Left renal pelvis (tissue), 4 donors: Measurements from ENCODE around the gene NOCT. TPM values are rescaled to one million over a fixed set of nuclear protein-coding genes. Genes with fewer than 3 reads are reported as not detected.
"Not testable (repeated sequence)": the region's sequence is repeated elsewhere in the genome, so short reads cannot be mapped to it uniquely, and the experiment has no call there.

Experiments used
- DNase-seq, 4 donors: peaks; one replicate each; pipeline ENCODE4 v3.0.0-alpha.2; 2013; ENCODE audit warnings: low read depth in 4 of 4, low spot score in 3 of 4
- polyA plus RNA-seq, 4 donors: library from polyadenylated mRNA; unstranded; fragments of 120-200 nt; gene quantifications; one replicate each; pipeline ENCODE4 v1.2.1, GENCODE V29; 2013; ENCODE audit not compliant: insufficient read length in 4 of 4

The NOCT gene
- polyA plus RNA-seq, 4 donors: 4.1 to 7.9 (median 5.9) TPM

DNA sequence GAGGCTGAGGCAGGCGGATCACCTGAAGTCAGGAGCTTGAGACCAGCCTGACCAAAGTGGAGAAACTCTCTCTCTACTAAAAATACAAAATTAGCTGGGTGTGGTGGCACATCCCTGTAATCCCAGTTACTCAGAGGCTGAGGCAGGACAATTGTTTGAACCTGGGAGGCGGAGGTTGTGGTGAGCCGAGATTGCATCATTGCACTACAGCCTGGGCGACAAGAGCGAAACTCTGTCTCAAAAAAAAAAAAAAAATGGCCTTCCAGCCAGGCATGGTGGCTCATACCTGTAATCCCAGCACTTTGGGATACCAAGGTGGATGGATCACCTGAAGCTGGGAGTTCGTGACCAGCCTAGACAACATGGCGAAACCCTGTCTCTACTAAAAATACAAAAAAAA lies 7.3 kb upstream of the NOCT start:
- not testable (repeated sequence) for DNase-seq

DNA sequence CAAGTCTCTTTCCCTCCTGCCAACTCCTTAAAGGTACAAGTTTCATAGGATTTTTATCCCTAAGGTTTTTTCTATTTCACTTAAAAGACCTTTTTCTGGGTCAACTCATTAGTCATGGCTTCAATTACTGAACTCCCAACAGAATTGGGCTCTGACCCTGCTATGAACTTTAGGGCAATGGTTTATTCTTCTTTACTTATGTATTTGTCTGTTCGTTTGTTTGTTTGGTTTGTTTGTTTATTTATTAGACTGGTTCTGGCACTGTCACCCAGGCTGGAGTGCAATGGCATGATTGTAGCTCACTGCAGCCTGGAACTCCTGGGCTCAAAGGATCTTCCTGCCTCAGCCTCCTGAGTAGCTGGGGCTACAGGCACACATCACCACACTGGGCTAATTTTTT lies 5.9 kb upstream of the NOCT start:
- no peak for DNase-seq

DNA sequence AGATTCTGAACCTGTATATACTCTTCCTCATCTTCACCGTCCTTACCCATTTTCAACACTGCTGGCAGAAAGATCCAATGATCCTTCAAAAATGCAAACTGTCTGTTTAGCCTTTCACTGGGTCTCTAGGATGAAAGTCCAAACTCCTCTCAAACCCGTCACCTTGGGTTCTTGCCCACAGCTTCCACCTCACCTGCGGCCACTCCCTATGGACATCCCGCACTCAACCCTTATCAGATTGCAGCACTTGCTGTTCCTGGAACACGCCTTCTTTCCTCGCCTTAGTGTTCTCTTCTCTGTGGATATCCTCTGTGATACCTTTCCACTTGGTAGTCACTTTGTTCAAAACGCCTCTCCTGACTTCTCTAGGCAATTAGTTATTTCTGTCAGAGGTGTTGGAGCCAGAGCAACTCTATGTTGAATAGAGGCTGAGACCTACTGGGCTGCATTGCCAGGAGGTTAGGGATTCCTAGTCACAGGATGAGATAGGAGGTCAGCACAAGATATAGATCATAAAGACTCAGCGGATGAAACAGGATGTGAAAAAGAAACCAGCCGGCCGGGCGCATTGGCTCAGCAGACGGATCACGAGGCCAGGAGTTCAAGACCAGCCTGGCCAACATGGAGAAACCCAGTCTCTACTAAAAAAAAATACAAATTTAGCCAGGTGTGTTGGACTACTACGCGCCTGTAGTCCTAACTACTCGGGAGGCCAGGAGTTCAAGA lies 4.2 kb upstream of the NOCT start:
- no peak for DNase-seq

DNA sequence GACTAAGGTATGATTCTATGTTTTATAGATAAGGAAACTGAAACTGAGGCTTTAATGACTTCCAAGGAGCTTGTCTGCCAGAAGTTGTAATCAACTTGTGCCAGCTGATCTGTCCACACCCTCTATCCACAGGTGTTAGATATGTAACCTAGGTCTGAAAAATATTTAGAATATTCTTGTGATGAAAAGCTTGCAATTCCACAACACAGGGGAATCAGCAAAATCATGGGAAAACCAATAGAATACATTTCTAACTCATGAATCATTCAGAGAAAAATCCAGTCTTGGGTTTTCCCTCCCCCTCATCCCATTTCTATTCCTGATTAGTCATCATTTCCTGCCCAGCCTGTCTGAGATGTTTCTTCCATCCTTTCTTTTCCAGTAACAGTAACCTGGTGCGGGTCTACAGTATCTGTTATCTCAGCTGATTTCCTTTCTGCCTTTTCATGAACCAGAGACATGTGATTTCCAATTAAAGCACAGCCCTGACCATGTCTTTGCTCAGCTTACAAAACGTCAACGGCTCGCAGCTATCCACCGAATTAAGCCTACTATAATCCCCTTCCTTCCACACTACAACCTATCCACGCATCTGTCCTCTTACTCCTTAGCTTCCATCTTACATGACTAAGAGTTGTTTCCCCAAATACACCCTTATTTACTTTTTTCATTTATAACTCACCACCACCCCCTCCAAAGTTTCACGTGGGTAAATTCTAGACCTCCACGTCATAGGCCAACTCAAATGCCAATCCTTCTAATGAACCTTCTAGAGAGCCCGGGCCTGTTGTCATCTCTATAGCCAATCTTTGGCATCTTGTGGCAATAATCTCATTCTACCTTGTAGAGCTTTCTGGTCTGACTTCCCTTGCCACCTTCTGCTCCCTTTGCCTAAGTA lies 961 bp upstream of the NOCT start:
- DNase-seq: no peak

DNA sequence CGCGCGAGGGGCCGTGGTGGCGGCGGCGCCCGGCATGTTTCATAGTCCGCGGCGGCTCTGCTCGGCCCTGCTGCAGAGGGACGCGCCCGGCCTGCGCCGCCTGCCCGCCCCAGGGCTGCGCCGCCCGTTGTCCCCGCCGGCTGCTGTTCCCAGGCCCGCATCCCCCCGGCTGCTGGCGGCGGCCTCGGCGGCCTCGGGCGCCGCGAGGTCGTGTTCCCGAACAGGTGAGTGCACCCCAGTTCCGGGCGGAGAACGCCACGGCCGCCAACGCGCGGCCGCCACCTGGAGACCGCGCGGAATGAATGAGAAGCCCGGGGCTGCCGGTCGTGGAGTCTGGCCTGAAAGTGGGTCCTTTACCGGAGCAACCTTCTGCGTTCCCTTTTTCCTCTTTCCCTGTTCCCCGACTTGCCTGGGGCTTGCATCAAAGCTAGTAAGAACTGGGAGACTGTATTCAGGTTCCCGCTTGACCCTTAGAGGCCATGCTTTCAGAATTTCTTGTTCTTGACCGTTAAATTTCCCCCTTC lies 429 bp downstream of the NOCT start:
- no peak for DNase-seq

DNA sequence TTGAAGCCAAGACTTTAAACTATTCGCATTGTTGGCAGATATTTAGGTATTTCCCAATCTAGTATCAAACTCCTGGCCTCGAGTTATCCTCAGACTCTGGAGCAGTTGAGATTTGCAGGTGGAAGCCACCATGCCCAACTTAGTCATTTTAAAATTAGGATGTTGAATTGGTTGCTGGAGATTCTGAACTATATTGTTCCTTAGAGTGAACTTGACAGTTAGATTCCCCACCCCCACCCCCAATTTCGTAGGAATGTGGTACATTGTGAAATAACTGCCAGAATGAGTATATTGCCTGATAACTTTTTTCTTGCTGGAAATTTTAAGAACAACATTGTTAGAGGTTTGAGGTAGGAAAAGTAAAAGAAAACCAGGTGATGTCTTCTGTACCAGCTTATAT lies 2.3 kb downstream of the NOCT start:
- no peak for DNase-seq

DNA sequence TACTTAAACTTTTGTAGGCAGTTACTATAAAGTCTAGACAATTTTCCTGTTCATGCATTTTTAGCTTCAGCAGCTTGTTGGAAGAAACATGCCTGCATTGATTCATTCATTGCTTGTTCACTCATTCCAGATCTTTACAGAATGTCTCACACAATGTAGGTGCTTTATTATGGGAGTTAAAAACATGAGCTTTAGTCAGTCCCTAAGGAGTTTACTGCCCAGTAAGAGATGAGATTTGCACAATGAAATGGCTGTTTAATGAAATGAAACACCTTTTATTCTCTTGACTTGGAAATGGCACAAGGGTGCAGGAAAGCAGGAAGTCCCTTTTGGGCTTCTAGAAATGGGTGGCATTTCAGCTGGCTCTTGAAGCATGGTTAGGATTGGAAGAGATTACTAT lies 2.9 kb downstream of the NOCT start:
- DNase-seq: no peak

DNA sequence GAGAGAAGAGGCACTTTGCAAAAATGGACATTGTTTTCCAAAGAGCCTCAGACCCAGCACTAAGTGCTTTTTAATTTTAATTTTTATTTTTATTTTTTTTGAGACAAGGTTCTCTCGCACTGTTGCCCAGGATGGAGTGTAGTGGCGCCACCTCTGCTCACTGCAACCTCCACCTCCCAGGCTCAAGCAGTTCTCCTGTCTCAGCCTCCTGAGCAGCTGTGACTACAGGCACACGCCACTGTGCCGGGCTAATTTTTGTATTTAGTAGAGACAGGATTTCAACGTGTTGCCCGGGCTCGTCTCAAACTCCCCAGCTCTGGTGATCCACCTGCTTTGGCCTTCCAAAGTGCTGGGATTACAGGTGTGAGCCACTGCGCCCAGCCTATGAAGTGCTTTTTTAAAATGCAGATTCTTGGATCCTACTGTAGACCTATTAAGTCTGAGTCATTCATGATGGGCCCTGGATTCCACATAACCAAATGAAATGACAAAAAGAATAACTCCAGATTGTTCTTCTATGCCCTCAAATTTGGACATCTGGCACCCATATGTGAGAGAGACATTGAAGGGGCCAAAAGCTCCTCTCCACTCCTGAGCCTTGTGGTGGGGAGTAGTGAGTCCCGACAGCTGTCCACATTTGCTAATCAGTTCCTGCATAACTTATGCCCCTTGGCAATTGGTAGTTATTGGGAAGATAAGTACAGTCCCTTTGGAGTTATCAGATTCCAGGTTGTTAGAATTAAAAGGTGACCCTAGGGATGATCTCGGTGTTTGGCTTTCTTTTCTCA lies 3.6 kb downstream of the NOCT start:
- no peak for DNase-seq

DNA sequence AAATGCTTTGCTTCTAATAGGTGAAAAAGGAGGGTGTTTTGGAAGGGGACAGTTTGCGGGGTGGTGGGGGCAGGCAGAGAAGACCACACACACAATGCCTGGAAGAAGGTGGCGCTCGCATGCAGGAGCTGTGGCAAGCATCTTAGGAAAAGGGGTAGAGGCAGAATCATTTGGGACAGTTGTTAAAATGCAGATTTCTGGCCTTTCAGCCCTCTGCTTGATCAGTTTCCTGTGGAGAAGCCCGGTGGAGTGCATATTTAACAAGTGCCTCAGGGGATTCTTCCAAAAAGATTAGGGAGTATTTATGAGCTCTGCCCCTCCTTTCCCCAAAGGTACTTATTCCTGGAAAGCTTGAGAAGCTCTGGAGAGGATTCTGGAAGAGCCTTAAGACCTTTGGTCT lies 4.8 kb downstream of the NOCT start:
- DNase-seq: no peak

DNA sequence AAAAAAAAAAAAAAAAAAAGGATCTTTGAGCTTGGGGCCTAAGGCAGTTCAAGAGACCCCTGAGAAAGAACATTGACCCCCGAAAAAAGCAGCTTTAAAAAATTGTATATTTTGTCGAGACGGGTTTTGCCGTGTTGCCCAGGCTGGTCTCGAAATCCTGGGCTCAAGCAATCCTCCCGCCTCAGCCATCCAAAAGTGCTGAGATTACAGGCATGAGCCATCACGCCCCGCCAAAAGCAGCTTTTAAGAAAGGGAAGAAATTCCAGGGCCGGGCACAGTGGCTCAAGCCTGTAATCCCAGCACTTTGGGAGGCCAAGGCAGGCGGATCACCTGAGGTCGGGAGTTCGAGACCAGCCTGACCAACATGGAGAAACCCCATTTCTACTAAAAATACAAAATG lies 5.5 kb downstream of the NOCT start:
- DNase-seq: not testable (repeated sequence)

DNA sequence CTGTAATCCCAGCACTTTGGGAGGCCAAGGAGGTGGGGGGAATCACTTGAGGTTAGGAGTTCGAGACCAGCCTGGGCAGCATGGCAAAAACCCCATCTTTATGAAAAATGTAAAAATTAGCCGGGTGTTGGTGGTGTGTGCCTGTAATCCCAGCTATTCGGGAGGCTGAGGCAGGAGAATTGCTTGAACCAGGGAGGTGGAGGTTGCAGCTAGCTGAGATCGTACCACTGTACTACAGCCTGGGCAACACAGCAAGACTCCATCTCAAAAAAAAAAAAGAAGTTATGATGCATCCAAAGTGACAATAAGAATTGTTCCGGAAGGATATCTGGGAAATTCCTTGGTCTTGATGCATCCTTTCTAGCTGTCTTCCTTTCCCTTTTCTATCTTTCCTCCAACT lies 7.3 kb downstream of the NOCT start:
- no peak for DNase-seq

DNA sequence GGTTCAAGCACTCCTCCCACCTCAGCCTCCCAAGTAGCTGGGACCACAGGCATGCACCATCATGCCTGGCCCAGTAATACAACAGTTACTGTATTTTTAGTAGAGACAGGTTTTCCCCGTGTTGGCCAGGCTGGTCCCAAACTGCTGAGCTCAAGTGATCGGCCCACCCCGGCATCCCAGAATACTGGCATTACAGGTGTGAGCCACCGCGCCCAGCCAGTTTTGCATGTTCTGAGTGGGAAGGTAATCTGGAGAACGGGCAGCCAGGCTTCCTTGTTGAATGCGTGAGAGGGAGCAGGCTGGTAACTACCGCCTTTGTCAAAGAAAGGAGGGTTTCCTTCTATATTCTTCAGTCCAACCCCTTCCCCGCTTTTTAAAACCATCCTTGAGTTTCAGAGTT lies 9.1 kb downstream of the NOCT start:
- DNase-seq: no peak

DNA sequence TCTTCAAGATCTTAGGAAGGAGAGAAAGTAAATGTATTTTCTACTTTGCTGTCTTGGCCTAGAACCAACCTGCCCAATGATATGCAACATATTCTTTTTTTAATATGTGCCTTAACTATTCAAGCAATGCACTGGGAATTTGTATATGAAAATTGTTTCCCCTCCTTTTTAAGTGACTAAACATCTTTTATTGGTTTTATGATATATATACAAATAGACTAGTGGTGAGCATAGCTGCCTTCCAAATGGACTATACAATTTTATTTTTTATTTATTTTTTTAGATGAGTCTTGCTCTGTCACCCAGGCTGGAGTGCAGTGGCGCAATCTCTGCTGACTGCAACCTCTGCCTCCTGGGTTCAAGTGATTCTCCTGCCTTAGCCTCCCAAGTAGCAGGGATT lies 10.3 kb downstream of the NOCT start:
- no peak for DNase-seq

DNA sequence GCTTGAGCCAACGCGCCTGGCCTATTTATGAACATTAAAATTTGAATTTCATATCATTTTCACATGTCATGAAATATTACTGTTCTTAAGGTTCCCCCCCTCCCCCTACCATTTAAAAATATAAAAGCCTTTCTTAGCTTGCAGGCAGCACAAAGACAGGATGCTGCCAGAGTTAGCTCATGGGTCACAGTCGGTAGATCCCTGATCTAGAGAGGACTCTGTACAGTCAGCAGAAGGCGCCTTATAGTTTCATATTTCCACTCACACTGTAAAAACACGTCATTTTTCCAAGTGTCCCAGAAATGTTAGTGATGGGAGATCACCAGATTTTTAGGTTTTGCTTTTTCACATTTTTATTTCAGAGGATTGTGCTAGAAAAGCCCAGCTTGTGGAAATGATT lies 12.2 kb downstream of the NOCT start:
- DNase-seq: no peak

DNA sequence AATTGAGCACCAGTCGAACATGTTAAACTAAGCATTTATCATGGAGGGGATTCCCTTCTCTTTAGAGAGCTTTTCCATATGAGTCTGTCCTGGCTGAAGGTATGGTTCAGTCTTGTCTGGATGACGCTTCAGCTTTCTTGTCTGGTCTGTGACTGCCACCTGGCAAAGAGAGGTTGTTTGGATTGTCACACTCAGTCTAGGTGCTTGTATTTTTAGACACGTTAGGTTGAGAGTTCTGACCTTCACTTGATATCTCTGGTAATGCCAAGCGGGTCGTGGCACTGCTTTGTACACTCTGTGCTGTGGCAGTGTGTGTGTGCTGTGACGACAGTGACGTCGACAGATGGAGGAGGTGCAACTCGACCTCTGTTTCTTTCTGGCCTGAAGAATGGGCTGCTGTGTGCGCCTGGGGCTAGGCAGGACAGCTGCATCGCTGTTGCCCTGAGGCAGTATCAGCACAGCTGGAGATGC lies 12.6 kb downstream of the NOCT start:
- no peak for DNase-seq

DNA sequence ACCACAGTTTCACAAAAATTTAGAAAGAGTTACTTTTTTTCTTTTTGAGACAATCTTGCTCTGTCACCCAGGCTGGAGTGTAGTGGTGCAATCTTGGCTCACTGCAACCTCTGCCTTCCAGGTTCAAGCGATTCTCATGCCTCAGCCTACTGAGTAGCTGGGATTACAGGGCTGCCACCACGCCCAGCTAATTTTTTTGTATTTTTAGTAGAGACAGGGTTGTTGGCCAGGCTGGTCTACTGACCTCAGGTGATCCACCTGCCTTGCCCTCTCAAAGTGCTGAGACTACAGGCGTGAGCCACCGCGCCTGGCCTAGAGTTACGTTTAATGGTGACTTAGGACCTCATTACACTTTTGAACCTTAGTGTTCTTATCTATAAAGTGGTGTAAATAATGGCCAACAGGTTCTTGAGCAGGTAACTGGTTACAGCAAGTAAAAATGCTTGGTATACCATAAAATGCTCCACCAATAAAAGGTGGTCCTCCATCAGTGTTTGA lies 14.3 kb downstream of the NOCT start:
- DNase-seq: not testable (repeated sequence)

DNA sequence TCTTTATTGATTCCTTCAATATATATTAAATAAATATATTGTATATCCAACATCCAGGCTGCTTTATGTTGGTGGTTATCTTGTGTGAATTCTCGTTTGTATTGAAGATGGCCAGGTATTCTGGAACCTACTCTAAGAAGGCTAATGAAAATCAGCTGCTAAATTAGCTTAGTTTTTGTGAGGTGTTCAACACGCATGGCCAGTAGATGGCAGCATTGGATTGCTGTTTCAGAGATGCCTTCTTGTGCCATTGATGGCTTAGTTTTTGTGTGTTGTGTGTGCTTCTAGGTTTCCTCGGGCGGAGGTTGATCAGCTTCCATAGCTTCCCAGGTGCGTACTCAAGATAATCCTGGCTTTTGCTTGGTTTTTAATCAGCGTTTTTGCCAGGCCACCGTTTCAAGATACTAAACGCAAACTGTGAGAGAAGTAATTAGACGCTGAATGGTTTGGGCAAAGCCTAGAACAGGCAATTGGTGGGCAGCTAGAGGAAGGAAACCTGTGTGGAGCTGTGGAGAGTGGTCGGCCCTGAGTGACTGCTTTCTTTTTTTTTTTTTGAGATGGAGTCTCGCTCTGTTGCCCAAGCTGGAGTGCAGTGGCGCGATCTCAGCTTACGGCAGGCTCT lies 15.1 kb downstream of the NOCT start:
- DNase-seq: peak in 3 of 4 donors; percentile 73 to 76 (median 73)

DNA sequence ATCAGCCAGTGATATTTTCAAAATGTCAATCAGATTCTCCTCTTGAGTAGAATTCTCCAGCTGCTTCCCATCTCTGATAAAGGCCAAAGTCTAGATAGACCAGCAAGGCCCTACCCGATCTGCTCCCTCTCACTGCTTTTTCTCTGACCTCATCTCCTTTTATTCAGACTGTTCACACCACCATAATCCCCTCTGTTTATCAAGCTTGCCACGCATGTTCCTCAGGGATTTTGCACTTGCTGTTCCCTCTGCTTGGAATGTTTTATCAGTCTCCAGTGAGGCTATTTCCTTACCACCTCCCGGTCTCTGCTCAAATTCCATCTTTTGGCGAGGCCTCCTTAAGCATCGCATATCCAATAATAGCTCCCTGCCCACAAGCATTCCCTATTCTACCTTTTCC lies 20.1 kb downstream of the NOCT start:
- no peak for DNase-seq

DNA sequence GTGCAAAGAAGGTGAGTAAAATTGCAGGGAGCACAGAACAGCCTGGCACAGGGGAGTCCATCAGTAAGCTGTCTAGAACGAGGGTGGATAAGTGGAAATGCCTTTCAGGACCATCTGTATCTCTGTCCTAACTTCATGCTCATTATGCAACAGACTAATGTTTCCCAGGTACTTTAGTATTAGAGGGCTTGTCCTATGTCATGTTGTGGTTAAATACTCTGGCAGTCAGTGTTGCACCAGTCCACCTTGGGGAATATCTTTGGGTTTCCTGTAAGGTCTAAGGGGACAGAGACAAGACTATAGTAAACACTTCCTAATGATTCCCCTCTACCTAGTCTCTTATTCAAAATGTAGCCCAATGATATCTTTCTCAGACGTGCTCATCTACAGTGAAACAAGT lies 21.3 kb downstream of the NOCT start:
- DNase-seq: no peak

DNA sequence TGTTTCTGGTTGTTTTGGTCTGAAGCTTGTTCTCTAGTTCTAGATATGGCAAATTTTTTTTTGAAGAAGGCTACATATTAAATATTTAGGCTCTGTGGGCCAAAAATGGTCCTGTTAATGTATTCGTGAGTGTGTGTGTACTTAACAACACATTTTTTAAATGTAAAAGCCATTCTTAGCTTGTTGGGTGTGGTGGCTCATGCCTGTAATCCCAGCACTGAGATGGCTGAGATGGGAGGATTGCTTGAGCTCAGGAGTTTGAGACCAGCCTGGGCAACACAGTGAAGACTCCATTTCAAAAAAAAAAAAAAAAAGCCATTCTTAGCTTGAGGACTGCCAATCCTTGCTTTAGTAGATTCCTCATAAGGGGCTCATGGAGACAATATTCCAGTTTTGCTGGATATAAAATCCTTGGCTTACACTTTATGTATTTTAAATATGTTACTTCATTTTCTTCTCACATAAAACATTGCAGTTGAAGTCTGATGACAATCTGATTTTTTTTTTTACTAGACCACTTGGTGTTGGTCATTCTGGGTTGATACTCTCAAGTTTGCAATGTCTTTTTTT lies 23.4 kb downstream of the NOCT start:
- no peak for DNase-seq
